NB4 (cell line): ENCODE results near the gene FANK1.

ENCODE experiments used
- DNase-seq: peaks from one replicate; pipeline ENCODE4 v3.0.0; 2010; ENCODE audit warnings: low read depth
- H3K4me3 ChIP-seq: one replicate; pipeline ENCODE4 v1.5.1; 2011; ENCODE audit warnings: mild to moderate bottlenecking, low read depth, low read length, moderate library complexity
- CTCF ChIP-seq: IDR thresholded peaks from one replicate; pipeline ENCODE4 v1.5.1; 2012; ENCODE audit warnings: low read depth, low read length
- MAX ChIP-seq: IDR thresholded peaks from 2 replicates; pipeline ENCODE4 v1.6.1; 2011; ENCODE audit warnings: low read depth, low read length
- MYC ChIP-seq: IDR thresholded peaks from 2 replicates; pipeline ENCODE4 v1.6.1; 2011; ENCODE audit warnings: low read depth, low read length
- POLR2A ChIP-seq: IDR thresholded peaks from 2 replicates; pipeline ENCODE4 v1.6.1; 2011; ENCODE audit warnings: mild to moderate bottlenecking; ENCODE audit not compliant: insufficient read length; ENCODE audit errors: extremely low read depth

FANK1 gene

GRCh38 chr10:125866421-125867029 lies 29.8 kb upstream of the FANK1 start:
- no peak overlapping the region for H3K4me3 ChIP-seq
- no peak for DNase-seq
- no peak for TF ChIP-seq POLR2A
- no peak for TF ChIP-seq CTCF
- TF ChIP-seq MAX = no peak
- no peak for TF ChIP-seq MYC

- DNase-seq = peak; percentile 60
- TF ChIP-seq MAX (no peak), CTCF (peak; percentile 74)
- no peak overlapping the region for H3K4me3 ChIP-seq
Measured at GRCh38 chr10:125868372-125868975, 27.9 kb upstream of the FANK1 start.

- no peak overlapping the region for H3K4me3 ChIP-seq
- no peak for TF ChIP-seq POLR2A
- no peak for TF ChIP-seq MYC
- no peak for TF ChIP-seq CTCF
- no peak for DNase-seq
Measured at GRCh38 chr10:125871338-125871737, 25.0 kb upstream of the FANK1 start.

GRCh38 chr10:125878957-125879835 lies 17.2 kb upstream of the FANK1 start:
- H3K4me3 ChIP-seq = no peak overlapping the region
- no peak for TF ChIP-seq MAX
- TF ChIP-seq CTCF = no peak
- TF ChIP-seq POLR2A = no peak
- no peak for TF ChIP-seq MYC
- DNase-seq = peak; percentile 29

GRCh38 chr10:125880719-125881118 lies 15.6 kb upstream of the FANK1 start:
- TF ChIP-seq MYC (no peak), MAX (no peak), CTCF (no peak), POLR2A (no peak)
- no peak for DNase-seq
- no peak overlapping the region for H3K4me3 ChIP-seq
